Subcutaneous adipose tissue (tissue), 4 donors: Measurements from ENCODE around the gene NFATC2. TPM values are rescaled to one million over a fixed set of nuclear protein-coding genes. Genes with fewer than 3 reads are reported as not detected.

Source experiments
- CTCF ChIP-seq: fragments of 450-650 bp; IDR thresholded peaks from one replicate; pipeline ENCODE4 v1.5.1; 2016; ENCODE audit warnings: low read depth, mild to moderate bottlenecking, control low read depth, antibody characterized with exemption, moderate library complexity
- total RNA-seq, 4 donors: library from RNA; depleted of rRNA; stranded (reverse); fragments of >200 nt; gene quantifications; one replicate each; pipeline ENCODE4 v1.1.0, GENCODE V29; 2016

NFATC2 gene
- total RNA-seq, 4 donors from 2014 or later: 2.3 to 7.5 (median 5.8) TPM

GRCh38 chr20:51363378-51363777 lies 179.1 kb downstream of the NFATC2 start:
- TF ChIP-seq CTCF: no peak

GRCh38 chr20:51362254-51362653 lies 180.3 kb downstream of the NFATC2 start:
- no peak for TF ChIP-seq CTCF

GRCh38 chr20:51361258-51361657 lies 181.3 kb downstream of the NFATC2 start:
- TF ChIP-seq CTCF: no peak

GRCh38 chr20:51360451-51361201 lies 181.9 kb downstream of the NFATC2 start:
- no peak for TF ChIP-seq CTCF

GRCh38 chr20:51359947-51360346 lies 182.6 kb downstream of the NFATC2 start:
- no peak for TF ChIP-seq CTCF

- TF ChIP-seq CTCF: no peak
These were observed 183.1 kb downstream of the NFATC2 start for GRCh38 chr20:51359401-51359800.

GRCh38 chr20:51358032-51358724 lies 184.3 kb downstream of the NFATC2 start:
- TF ChIP-seq CTCF: no peak
